SK-MEL-5 (cell line): ENCODE measurements around the gene BMAL1. TPM values are rescaled to one million over a fixed set of nuclear protein-coding genes. Genes with fewer than 3 reads are reported as not detected.

Experiments
- DNase-seq: peaks from one replicate; pipeline ENCODE4 v3.0.0-alpha.2; 2016; ENCODE audit warnings: low read depth, low spot score
- in situ Hi-C: cut with HindIII; loops from 2 replicates; pipeline ENCODE4 v1.10.0; 2016; ENCODE audit warnings: low sequenced_read_pairs, high pct_unique_total_duplicates, low pct_unique_long_range_greater_than_20kb
- total RNA-seq: library from RNA; depleted of rRNA; stranded (reverse); fragments of >200 nt; shearing (Covaris generic); gene quantifications from 2 replicates; pipeline ENCODE4 v1.2.3, GENCODE V29; 2014

BMAL1 gene
- total RNA-seq, 1 experiment from 2014 or later: 7.1 TPM

DNA sequence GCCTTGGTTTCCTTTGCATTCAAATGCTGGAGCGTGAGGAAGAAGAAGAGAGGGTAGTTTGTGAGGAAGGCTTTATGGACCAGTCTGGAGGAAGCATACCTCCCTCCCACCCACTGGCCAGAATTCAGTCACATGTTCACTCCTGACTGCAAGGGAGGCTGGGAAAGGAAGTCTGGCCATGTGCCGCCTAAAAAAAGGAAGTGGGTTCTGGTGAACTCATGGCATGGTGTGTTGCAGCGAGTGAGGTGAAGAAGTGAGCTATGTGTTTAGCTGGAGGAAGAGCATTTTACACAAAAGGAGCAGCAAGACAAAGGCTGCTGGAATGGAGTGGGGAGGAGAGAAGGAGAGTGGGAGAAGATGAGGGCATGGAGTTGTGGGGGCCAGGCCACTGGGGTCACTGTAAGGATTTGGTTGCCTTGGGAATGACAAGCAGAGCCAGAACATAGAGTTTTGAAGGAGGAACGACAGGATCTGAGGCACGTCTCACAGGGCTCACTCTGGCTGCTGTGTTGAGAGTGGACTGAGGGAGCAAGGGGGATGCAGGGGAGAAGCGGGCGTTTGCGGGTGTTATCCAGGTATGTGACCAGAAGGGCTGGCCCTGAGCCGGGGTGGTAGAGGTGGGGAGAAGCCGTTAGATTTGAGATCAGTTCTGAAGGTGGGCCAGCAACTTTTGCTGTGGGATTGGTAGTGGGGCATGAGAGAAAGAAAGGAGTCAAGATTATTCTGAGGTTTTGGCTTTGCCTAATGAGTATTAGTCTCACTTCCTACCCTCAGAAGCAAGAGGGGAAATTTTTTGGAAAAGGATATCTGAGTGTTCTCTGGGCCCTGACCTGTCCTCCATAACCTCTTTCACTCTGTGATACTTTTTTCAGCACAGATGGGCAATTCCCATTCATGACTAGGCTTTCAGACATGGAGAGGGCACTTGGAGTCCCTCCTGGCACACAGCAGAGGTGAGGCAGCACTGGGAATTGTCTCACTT lies 26.4 kb downstream of the BMAL1 start:
- in situ Hi-C loops: no loop called here
- DNase-seq: no peak

DNA sequence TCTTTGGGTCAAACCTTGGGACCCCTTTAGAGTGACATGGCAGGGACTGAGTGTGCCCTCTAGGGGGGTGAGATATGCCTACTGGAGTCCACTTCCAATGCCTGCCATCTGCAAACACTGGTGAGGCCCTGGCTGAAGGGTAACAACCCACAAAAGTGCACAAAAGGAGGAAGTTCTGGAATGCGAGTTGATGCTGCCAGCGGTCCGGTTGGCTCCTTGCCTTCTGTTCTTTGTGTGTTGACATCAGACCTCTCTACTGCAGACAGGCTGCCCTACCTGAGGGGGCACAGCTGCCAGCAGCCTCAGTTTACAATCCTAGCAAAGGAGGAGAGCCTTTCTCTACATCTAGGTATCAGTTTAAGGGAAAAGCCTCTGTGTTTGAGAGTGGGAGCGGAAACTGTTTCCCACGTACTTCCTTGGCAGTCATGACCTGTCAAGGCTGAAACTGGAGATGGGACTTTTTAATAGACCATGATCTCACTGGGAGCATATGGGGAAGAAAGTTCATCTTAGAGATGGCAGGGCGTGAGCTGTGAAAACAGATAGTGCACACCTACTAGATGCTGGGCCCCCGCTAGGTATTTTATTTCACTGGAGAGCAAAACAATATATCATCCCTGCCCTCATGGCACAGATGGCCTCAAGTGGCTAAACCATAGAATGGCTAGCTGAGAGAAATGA lies 27.2 kb downstream of the BMAL1 start:
- in situ Hi-C loops: no loop called here

DNA sequence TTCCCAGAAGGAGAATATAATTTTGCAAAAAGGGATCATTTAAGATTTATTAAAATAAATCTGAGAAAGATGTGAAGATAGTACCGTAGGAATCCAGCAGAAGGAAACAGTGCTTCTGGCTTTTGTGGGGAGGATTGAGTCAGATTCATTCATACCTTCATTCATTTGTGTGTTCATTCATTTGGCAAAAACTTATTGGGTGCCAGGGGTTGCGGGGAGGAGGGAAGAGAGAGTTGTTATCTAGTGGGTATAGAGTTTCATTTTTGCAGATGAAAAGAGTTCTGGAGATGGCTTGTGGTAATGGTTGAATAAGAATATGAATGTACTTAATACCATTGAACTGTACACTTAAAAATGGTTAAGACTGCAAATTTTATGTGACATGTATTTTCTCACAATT lies 31.1 kb downstream of the BMAL1 start:
- in situ Hi-C loops: no loop called here
- no peak for DNase-seq

More for the DNA sequence above, 27.2 kb downstream of the BMAL1 start:
- no peak for DNase-seq

DNA sequence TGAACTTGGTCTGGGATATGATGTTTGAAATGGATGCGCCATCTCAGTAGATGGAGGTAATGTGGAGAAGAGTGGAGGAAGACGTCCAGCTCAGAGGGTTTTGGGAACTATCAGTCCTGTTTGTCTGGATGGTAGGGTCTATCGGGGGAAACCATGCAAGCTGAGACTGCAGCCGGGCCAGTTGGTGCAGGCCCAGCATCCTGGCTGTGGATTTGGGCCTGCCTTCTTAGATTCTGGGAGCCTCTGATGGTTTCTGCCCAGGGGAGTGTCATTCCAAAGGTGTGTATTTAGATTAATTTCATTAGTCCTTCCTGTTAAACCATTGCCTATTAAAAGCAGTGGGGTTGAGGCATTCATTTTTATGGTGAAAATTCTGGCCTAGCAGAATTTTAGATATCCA lies 31.6 kb downstream of the BMAL1 start:
- no peak for DNase-seq
- in situ Hi-C loops: no loop called here

DNA sequence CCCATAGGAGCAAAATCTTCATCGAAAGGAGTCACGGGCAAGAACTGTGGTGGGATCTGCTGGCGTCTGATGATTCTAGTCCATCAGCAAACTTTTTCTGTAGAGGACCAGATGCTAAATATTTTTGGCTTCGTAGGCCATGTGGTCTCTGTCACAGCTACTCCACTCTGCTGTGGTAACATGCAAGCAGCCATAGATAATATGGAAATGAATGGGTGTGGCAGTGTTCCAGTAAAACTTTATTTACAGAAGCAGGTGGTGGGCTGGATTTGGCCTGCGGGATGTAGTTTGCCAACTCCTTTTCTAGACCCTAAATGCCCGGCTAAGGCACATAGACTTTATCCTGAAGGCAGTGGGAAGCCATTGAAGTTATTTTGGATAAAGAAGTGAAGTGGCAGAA lies 32.9 kb downstream of the BMAL1 start:
- no peak for DNase-seq
- in situ Hi-C loops: no loop called here

DNA sequence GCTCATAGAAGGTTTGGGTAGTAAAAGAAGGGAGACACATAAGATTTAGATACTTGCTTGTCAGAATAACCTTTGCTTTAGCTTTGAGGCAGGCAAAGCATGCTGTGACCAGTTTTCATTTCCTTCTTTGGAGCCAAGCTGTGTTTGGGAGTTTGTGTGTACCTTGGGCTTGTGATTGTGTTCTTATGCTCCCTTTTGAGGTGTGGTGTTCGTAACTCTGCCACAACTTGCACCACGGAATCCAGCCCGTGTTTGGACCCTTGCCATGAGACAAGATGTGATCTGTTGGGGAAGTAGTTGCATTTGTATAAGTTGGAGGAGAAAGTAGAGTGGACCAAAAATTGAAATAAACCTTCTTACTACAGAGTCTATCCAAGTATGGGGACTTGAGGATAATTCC lies 34.0 kb downstream of the BMAL1 start:
- DNase-seq: no peak
- in situ Hi-C loops: no loop called here

DNA sequence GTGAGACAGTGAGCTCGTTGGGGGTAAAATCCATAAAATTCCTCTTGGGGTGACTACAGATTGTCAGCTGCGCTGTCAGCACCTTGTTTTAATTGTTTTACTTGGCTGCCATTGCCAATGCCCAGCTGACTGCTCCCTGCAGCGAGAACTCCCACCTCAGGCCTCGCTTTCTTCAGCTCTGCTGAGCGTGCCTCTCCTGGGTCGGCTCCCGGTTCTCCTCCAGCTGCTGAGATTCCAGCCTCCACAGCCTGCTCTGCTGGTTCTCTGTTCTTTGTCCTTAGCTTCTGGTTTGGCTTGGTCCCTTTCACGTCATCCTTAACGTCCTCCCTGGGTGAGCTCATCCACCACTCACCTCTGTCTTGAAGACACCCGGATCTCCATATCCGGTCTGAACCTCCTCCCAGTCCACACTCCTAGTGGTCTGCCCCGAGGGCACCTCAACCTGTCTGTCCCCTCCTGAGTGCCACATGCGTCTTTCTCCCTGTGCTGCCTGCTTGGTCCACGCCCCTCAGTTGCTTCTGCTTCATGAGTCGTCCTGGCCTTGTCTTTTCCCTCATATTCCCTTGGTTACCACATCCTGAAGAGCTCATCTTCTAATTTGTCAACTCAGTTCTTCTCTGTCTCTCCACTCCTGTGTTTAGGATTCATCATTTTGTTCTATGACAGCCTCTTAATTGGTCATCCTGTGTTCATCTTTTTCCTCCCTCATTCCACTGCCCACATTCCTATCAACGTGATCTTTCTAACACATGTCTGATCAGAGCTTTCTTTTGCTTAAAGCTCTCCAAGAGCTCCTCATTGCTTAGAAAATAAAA lies 35.6 kb downstream of the BMAL1 start:
- in situ Hi-C loops: no loop called here
- no peak for DNase-seq

DNA sequence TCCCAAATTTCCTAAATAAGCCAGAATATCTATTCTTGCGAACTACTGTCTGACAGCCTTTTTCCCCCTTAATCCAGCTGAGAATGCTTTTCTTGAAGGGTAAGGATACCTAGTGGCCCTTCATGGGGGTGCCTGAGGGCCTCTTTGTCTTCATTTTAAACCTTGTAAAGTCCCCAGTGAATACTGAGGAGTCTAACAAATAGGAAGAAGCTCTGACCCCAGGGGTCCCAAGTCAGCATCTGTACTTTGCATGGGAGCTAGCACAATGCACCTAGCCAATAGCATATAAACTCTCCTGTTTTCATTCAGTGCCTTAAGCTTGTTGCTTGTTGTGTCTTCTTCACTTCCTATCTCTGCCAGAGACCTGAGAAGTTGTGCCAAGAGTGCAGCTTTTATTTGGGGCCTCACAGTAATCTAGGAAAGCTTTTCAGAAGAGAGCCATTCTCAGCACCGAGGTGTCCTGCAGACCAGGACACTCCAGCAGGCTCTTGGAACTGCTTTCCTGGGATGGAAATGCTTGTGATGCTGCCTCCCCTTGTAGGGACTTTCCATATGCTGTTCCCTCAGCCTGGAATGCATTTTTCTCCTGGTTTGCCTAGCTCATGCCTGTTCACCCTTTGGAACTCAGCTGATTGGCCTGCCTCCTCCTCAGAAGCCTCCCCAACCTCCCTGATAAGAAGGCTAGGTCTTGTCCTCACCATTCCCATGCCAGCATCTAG lies 37.2 kb downstream of the BMAL1 start:
- no peak for DNase-seq
- in situ Hi-C loops: no loop called here

DNA sequence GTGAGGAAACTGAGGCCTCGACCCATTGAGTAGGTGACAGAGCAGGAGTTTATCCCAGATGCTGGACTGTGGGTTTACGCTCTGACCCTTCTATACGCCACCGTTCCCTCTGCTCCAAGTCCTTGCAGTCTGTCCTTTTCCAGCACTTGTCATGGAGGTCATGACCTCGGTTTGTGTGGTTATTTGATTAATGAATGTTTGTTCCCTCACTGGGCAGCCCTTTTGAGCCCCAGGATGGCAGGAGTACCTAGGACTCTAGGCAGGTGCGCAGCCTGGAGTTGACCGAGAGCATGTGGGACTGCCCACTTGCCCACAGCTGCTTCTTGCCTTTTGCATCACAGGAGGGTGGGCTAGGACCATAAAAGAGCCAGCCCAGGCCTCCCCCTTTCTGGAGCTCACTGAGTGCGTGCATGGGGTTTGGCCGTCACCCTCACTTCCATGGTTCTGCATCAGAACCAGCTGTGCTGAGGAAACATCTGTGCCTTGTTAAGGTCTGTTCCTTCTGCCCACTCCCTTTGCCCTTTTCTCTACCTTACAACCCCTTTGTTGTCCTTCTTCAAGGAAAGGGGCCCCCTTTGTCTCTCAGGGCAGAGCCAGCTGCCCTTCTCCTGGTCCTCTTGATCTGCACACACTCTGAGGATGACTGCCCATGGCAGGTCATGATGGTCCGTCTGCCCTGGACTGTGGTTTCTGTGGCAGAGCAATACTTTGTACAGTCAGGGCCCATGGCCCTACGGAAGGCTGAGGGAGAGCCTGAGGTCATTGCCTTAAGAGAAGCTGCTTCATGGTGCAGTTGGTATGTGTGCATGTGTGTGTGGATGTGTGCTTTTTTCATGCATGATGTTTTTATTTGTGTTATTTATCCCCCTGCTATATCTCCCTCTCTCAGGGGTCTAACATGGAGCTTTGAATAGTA lies 38.2 kb downstream of the BMAL1 start:
- DNase-seq: no peak
- in situ Hi-C loops: no loop called here

DNA sequence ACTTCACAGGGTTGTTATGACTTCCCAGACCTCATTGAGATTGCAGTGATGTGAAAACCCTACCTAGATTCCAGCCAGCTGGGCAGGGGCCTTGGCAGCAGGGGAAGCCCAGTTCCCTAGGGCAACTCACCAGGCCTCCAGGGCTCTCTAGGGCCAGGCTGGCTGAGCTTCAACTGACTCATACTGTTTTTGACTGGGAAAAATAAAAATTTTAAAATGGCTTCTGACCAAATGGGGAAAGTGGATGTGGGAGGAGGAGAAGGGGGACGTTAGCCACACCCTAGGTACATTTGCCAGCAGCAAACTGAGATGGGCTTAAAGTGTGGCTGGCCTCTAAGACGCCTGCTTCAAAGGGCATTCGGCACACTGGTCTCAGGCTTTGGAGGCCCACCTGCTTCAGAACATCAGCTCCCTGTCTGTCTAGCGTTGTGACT lies 39.0 kb downstream of the BMAL1 start:
- no peak for DNase-seq
- in situ Hi-C loops: no loop called here

DNA sequence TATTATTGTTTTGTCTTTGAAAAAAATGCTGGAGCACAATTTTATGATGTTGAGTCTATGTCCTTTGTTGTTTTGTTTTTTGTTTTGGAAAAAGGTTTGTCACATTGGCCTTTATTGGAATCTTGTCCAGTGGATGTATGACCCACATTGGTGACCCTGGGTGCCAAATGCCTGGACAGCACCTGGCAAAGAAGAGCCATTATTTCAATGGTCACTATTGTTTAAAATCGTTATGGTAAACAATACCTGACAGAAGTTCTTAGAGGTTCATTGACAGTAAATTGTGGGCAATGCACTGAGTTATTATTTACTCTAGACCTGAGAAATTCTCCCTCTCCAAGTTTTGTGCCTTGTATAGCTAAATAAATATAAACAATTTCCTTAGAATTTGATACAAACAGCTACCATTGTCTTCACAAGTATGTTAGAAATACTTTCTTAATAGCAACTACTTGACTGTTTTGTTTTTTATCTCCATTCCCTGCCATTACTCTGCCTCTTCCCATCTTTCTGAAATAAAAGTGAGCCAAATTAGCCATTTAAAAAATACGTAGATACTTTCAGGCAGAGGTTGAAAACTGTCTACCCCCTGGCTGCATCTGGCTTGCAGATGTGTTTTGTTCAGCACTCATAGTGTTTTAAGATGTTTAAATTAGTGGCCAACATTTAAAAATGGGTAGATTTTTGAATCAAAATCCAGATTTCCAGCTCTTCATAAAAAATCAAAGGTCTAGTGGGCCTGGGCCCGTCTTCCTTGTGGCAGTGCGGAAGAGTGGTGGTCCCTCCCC lies 39.9 kb downstream of the BMAL1 start:
- DNase-seq: no peak
- in situ Hi-C loops: no loop called here

DNA sequence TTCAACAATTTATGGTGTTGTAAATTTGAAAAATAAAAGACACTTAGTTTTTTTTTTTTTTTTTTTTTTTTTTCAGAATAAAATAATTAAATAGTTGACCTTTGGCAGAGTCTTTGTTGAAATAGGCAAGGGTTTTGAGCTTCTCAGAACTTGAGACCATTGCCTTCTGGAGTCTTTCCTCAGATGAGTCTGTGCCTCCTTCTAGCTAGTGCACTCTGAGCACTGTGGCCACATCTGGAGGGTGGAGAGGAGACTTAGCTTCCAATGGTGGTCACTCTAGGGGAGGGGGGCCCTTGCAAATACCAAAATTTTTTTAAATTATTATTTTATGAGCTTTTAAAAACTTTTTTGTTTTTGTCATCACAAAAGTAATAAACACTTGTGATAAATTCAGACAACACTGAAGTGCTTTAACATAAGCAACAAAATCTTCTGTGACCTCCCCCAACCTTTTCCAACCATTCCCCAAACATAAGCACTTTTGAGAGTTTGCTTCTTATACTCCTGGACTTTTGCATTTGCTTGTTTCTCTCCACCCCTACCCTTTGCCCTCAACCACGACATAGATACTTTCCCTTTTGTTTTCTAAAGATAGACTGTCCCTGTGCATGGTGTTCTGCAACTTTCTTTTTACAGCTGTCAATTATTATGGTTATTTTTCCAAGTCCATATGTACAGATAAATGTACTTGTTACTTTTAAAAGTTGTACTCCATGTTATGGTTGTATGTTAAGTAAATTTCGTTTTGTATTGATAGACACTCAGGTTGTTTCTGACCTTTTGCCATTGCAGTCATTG lies 41.1 kb downstream of the BMAL1 start:
- in situ Hi-C loops: no loop called here
- DNase-seq: no peak

DNA sequence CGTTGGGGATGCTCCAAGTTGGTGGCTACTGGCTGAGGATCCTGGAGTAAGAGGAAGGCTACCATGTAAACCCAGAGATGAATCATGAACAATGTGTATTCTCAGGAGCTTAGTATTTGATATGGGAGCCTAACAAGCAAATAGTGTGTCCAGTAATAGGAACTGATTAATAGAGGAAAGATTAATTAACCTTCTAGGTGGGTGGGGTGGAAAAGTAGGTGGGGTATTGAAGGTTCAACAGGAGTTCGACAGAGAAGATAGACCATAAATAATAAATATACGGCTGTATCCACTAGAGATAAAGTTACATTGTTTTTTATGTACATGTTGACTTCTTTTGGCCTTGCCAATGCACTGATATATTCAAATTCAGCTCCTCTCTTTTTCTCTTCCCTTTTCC lies 43.1 kb downstream of the BMAL1 start:
- in situ Hi-C loops: no loop called here
- DNase-seq: no peak

DNA sequence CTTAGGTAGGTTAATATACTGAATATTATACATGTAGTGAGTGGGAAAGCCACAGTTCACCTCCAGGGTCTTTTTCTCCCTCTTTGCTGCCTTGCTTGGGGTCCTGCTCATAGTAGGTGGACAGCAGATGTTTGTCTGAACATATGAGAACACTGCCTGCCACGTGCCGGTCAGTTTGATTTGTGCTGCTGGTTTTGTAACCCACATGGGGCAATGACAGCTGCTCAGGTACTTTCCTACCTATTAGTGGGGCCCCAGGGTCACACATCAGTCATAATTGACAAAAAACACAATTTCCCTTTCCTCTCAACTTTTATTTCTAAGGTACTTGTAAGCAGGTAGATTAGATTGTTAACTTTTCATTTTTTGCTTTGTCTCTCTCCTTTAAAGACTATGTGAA lies 43.8 kb downstream of the BMAL1 start:
- no peak for DNase-seq
- in situ Hi-C loops: no loop called here

DNA sequence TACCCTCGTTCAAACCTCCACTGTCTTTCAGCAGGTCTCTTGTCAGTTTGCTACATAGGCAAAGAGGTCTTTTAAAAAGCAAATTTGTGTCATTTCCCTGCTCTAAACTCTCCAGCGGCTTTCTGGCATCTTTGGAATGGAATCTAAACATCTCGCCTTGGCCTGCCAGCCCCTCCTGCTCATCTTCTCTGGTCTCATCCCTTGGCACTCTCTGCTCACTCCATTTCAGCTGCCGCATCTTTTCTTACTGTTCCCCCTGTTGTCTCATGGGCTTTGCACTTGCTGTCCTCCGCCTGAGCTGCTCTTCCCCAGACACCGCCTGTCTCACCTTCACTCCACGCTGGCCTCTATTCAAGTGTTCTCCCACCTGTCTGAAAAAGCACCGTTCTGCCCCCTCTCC lies 46.6 kb downstream of the BMAL1 start:
- in situ Hi-C loops: no loop called here
- no peak for DNase-seq
